GM23338 (cell line): Measurements from ENCODE around the gene CYP26B1.

Experiments used
- EZH2 ChIP-seq: fragments of 200-600 bp; sonication (generic); IDR thresholded peaks from one replicate; pipeline ENCODE4 v1.8.0; 2017; ENCODE audit warnings: antibody characterized with exemption, mild to moderate bottlenecking, low read depth; ENCODE audit not compliant: unreplicated experiment
- EZH2phosphoT487 ChIP-seq: fragments of 200-600 bp; sonication (generic); IDR thresholded peaks from one replicate; pipeline ENCODE4 v1.8.1; 2018; ENCODE audit warnings: antibody characterized with exemption; ENCODE audit not compliant: unreplicated experiment
- POLR2AphosphoS5 ChIP-seq: IDR thresholded peaks from 2 replicates; pipeline ENCODE4 v1.6.1; 2016; ENCODE audit warnings: antibody characterized with exemption, low read depth
- TF ChIP-seq, protein P1 (sequence below), 2 experiments: fragments of 200-600 bp in 1 of 2; sonication (generic) in 1 of 2; conservative IDR thresholded peaks; 2 replicates each; pipeline versions ENCODE4 v1.5.1 to v1.6.1; 2016 to 2017; ENCODE audit warnings: antibody characterized with exemption in 2 of 2, low read depth in 2 of 2, mild to moderate bottlenecking in 2 of 2, moderate library complexity in 1 of 2
- TF ChIP-seq, protein P2 (sequence below): IDR thresholded peaks from one replicate; pipeline ENCODE4 v1.6.1; 2018; ENCODE audit warnings: antibody characterized with exemption; ENCODE audit not compliant: unreplicated experiment

DNA sequence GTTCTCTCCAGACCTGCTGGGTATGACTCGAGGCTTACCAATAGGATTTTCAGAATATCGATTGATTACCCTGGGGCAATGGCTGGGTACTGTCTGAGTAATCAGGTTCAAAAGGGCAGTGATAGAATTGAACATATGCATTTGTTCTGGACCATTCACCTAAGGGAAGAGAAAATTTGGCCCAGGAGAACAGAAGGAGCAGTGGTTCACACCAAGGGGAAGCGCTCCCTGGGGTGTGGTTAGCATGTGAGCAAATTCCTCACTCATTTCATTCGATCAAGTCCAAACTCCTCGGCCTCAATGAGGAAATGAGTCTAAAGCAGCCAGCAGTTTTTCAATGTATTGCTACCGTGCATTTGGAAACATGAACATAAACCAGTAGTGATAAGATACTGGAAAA is 55.6 kb downstream of the CYP26B1 start:
- TF ChIP-seq, protein P1, sequence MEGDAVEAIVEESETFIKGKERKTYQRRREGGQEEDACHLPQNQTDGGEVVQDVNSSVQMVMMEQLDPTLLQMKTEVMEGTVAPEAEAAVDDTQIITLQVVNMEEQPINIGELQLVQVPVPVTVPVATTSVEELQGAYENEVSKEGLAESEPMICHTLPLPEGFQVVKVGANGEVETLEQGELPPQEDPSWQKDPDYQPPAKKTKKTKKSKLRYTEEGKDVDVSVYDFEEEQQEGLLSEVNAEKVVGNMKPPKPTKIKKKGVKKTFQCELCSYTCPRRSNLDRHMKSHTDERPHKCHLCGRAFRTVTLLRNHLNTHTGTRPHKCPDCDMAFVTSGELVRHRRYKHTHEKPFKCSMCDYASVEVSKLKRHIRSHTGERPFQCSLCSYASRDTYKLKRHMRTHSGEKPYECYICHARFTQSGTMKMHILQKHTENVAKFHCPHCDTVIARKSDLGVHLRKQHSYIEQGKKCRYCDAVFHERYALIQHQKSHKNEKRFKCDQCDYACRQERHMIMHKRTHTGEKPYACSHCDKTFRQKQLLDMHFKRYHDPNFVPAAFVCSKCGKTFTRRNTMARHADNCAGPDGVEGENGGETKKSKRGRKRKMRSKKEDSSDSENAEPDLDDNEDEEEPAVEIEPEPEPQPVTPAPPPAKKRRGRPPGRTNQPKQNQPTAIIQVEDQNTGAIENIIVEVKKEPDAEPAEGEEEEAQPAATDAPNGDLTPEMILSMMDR (conservative IDR thresholded peaks at IDR 0.05; ENCODE audit: low read depth in 2 of 2), result no peak
- TF ChIP-seq EZH2 (no peak), POLR2AphosphoS5 (no peak), EZH2phosphoT487 (no peak)
- TF ChIP-seq, protein P2, sequence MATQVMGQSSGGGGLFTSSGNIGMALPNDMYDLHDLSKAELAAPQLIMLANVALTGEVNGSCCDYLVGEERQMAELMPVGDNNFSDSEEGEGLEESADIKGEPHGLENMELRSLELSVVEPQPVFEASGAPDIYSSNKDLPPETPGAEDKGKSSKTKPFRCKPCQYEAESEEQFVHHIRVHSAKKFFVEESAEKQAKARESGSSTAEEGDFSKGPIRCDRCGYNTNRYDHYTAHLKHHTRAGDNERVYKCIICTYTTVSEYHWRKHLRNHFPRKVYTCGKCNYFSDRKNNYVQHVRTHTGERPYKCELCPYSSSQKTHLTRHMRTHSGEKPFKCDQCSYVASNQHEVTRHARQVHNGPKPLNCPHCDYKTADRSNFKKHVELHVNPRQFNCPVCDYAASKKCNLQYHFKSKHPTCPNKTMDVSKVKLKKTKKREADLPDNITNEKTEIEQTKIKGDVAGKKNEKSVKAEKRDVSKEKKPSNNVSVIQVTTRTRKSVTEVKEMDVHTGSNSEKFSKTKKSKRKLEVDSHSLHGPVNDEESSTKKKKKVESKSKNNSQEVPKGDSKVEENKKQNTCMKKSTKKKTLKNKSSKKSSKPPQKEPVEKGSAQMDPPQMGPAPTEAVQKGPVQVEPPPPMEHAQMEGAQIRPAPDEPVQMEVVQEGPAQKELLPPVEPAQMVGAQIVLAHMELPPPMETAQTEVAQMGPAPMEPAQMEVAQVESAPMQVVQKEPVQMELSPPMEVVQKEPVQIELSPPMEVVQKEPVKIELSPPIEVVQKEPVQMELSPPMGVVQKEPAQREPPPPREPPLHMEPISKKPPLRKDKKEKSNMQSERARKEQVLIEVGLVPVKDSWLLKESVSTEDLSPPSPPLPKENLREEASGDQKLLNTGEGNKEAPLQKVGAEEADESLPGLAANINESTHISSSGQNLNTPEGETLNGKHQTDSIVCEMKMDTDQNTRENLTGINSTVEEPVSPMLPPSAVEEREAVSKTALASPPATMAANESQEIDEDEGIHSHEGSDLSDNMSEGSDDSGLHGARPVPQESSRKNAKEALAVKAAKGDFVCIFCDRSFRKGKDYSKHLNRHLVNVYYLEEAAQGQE, result no peak
